ENCODE data around the gene ZNF425. TPM values are rescaled to one million over a fixed set of nuclear protein-coding genes. Genes with fewer than 3 reads are reported as not detected.

The ZNF425 gene, protein sequence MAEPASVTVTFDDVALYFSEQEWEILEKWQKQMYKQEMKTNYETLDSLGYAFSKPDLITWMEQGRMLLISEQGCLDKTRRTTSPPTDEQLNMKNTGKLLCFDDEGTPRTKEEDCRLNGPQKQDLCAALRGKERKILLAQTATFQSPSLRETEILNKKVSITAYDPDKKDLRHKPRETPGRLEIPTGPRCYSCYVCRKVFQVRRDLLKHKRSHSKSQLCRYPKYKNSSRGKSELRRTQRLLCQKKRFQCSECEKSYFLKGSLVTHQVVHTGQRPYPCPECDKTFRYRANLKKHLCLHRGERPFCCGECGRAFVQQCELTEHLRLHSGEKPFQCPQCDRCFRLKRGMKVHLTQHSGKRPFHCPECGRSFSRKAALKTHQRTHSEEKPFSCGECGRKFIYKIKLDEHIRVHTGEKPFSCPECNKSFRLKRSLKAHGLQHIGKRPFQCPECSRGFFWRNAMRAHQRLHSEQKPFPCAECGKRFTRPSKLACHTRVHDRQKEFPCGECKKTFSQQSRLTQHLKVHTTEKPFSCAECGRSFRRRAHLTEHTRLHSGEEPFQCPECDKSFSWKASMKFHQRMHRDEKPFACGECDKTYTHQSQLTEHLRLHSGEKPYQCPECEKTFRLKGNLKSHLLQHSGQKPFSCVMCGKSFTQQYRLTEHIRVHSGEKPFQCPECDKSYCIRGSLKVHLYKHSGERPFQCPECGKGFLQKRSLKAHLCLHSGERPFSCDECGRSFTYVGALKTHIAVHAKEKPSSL
- 1.2 TPM for total RNA-seq
- long read RNA-seq, partial matches to known transcripts = 0 of 4 reads
- long read RNA-seq, other reads (novel, unspliced or antisense) = 1 of 4 reads

DNA sequence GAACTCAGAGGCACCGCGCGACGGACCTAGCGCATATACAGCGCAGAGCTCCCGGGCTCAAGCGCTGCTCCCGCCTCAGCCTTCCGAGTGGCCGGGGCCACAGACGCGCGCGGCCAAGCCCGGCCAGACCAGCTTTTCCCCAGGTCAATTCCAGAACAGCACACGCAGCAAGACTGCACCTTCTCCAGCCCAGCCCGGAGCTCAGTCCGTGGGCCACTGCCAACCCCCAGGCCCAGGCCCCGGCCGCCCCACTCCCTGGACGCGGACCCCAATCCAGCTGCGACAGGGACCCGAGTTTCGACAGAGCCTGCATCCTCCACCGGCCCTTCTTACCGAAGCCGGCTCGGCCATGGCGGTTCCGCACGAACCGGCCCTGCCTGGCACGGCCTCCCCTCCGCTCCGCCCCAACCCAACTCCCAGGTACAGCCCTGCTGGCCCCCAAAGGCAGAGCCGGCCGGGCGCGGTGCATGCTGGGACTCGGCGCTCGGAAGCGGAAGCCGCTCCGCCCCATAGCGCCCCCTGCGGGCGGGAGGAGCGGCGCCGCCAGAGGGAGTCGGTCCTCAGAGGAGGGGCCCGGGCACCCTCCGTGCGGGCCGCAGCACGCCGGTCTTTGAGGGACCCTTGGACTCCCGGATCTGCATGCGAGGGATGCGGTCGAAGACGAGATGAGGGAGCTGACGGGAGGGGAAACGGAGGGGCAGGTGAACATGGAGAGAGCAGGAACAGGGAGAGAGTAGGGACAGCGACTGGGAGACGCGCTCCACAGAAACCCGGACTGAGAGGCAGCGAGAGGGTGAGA is at the start of gene ZNF425:
Gene ZNF425 (minus strand): TSS at position 462 of the 799 bp plus-strand sequence. CDS start 111 bp downstream, at position 351.
- H3K9me3 ChIP-seq = no peaks in the 10 kb centered on the region
- no peaks in the 10 kb centered on the region for H3K27me3 ChIP-seq (ENCODE audit: low read depth)
- intact Hi-C loops (cut with DNase I) = no loop called here
- H3K36me3 ChIP-seq = peaks cover 6% of the 10 kb centered on the region
- peak within 1 kb of the TSS; percentile 99 for H3K4me3 ChIP-seq
- H3K4me1 ChIP-seq = peaks cover 17% of the 10 kb centered on the region
- peak; percentile 94 for DNase-seq
- TF ChIP-seq, protein P1, sequence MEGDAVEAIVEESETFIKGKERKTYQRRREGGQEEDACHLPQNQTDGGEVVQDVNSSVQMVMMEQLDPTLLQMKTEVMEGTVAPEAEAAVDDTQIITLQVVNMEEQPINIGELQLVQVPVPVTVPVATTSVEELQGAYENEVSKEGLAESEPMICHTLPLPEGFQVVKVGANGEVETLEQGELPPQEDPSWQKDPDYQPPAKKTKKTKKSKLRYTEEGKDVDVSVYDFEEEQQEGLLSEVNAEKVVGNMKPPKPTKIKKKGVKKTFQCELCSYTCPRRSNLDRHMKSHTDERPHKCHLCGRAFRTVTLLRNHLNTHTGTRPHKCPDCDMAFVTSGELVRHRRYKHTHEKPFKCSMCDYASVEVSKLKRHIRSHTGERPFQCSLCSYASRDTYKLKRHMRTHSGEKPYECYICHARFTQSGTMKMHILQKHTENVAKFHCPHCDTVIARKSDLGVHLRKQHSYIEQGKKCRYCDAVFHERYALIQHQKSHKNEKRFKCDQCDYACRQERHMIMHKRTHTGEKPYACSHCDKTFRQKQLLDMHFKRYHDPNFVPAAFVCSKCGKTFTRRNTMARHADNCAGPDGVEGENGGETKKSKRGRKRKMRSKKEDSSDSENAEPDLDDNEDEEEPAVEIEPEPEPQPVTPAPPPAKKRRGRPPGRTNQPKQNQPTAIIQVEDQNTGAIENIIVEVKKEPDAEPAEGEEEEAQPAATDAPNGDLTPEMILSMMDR (IDR thresholded peaks at IDR 0.05) = peak; percentile 95
- ATAC-seq = peak; percentile 95 to 99
- peak within 1 kb of the TSS; percentile 96 for H3K27ac ChIP-seq

DNA sequence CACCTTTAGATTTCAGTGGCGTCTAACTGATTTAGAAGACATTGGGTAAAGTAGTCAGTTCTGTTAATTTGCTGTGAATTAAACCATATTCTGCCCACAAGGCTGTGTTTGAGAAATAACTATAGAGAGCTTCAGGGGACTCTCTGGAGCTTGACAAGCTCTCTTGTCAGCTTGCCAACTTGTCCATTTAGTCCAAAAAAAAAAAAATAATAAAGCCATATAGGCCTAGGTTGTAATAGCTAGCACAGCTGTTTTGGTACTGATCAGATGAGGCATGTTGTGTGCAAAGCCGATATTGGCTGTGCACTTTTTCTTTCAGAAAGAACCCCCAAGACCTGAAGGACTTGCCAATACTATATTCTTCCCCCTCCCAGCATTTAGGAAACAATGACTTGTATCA is 49.0 kb upstream of the ZNF425 start:
- Histone ChIP-seq H3K4me3 (no peak overlapping the region), H3K27ac (no peak overlapping the region), H3K4me1 (no peaks in the 10 kb centered on the region), H3K27me3 (ENCODE audit: low read depth) (no peaks in the 10 kb centered on the region), H3K9me3 (no peaks in the 10 kb centered on the region), H3K36me3 (peaks cover 89% of the 10 kb centered on the region)
- intact Hi-C loops (cut with DNase I) = no loop called here
- DNase-seq (no peak), ATAC-seq (no peak)
- TF ChIP-seq, protein P1 (IDR thresholded peaks at IDR 0.05) = no peak

DNA sequence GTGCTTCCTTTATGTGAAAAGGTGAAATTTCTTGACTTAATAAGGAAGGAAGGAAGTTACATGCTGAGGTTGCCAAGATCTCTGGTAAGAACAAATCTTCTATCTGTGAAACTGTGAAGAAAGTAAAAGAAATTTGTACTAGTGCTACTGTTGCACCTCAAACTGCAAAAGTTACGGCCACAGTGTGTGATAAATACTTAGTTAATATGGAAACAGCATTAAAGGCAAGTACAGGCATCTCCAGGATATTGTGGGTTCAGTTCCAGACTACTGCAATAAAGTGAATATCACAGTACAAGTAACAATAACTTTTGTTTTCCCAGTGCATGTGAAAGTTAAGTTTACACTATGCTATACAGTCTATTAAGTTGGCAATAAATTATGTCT is 46.4 kb upstream of the ZNF425 start:
- H3K4me3 ChIP-seq = no peak overlapping the region
- intact Hi-C loops (cut with DNase I) = no loop called here
- H3K9me3 ChIP-seq = no peaks in the 10 kb centered on the region
- no peaks in the 10 kb centered on the region for H3K27me3 ChIP-seq (ENCODE audit: low read depth)
- H3K36me3 ChIP-seq = peaks cover 89% of the 10 kb centered on the region
- ATAC-seq (no peak), DNase-seq (no peak)
- H3K27ac ChIP-seq = no peak overlapping the region
- TF ChIP-seq, protein P1 (IDR thresholded peaks at IDR 0.05) = no peak
- no peaks in the 10 kb centered on the region for H3K4me1 ChIP-seq

DNA sequence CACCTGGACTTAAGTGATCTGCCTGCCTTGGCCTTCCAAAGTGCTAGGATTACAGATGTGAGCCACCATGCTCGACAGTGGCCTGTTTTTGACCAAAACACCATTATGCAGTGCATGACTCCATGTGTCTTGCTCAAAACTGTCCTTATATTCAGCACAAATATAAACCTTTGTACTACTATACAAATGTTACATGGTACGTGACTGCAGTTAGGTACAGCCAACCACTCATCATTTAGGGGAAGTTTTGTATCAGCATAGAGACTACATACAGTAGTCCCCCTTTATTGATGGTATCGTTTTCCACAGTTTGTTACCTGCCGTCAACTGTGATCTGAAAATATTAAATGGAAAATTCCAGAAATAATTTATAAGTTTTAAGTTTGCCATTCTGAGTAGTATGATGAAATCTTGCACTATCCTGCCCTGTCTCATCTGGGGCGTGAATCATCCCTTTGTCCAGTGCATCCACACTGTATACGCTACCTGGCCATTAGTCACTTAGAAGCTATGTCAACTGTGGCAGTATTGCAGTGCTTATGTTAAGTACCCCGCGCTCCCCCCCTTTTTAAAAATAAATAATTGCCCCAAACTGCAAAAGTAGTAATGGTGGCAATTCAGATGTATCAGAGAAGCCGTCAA is 45.9 kb upstream of the ZNF425 start:
- Histone ChIP-seq H3K9me3 (no peaks in the 10 kb centered on the region), H3K4me3 (no peak overlapping the region), H3K27ac (no peak overlapping the region), H3K4me1 (no peaks in the 10 kb centered on the region), H3K36me3 (peaks cover 89% of the 10 kb centered on the region), H3K27me3 (ENCODE audit: low read depth) (no peaks in the 10 kb centered on the region)
- intact Hi-C loops (cut with DNase I) = no loop called here
- DNase-seq (no peak), ATAC-seq (peak; percentile 67 to 78)
- TF ChIP-seq, protein P1 (IDR thresholded peaks at IDR 0.05) = no peak
